HPDE6-E6E7 (cell line): ENCODE results near the gene CNNM2.
"Not testable (repeated sequence)": the region's sequence is repeated elsewhere in the genome, so short reads cannot be mapped to it uniquely, and the experiment has no call there.

ENCODE experiments used
- DNase-seq: peaks from one replicate; pipeline ENCODE4 v3.0.0; 2011; ENCODE audit warnings: missing footprints; ENCODE audit errors: extremely low spot score

The CNNM2 gene

DNA sequence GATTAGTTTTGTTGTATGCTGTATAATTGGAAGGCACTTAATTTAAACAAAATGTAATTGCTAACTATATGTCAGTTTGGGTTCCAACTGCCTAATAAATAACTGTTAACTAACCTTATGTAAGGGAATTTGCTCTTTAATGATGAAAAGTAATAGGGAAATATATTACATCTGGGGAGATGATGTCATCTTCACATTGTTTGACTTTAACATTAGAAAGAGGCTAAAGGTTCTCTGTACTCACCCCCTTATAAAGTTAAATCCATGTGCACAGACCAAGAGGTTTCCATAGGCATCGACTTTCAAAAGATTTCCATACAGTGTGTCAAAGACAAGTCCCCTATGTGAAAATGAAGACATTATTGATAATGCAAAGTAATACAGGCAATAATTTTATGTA lies 187.4 kb downstream of the CNNM2 start:
- no peak for DNase-seq

DNA sequence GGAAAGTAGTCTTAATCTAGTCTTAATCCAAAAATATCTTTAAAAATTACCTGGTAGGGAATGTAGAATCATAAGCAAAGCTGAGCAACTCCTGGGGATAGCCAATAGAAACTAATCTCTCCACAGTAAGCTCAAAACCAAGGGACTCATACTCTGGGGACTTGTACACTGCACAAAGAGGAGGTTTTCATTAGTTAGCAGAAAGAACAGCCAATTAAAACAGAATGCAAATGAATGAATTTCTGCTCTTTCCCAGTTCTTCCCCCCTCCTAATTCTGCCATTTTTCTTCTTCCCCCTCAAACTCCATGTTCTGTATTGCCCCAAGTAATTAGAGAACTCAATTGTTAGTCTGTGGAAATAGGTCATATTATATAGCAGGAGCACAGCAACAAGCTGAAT lies 188.4 kb downstream of the CNNM2 start:
- DNase-seq: no peak

DNA sequence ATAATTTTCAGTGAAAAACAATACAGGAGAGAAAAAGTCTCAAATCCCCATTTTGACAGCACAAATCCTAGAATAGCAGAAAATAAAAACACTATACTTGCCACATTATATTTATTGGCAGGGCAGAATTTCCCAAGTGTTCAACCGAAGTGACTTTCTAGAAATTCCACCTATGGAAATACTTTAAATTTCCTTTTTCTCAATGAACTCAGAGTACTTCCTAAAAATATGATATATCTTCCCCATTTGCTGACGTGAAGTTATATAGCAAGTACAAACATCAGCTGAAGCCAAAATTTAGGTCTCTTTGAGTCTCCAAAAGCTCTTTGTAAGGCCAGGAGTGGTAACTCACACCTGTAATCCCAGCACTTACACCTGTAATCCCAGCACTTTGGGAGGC lies 191.7 kb downstream of the CNNM2 start:
- no peak for DNase-seq

DNA sequence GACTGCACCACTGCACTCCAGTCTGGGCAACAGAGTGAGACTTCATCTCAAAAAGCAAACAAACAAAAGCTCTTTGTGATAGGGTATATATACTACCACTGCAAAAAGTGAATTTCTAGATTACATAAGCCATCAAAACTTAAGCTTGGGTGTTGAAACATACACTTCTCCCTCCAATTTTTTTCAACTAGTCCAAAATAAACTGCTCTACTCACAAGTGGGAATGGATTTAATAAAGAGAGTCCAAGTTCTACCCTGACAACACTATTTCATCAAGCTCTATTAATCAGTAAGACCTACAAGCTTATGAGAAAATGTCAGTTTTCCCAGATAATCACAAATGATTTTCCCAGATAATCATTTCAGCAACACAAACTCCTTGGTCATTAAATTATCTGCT lies 192.3 kb downstream of the CNNM2 start:
- DNase-seq: no peak

DNA sequence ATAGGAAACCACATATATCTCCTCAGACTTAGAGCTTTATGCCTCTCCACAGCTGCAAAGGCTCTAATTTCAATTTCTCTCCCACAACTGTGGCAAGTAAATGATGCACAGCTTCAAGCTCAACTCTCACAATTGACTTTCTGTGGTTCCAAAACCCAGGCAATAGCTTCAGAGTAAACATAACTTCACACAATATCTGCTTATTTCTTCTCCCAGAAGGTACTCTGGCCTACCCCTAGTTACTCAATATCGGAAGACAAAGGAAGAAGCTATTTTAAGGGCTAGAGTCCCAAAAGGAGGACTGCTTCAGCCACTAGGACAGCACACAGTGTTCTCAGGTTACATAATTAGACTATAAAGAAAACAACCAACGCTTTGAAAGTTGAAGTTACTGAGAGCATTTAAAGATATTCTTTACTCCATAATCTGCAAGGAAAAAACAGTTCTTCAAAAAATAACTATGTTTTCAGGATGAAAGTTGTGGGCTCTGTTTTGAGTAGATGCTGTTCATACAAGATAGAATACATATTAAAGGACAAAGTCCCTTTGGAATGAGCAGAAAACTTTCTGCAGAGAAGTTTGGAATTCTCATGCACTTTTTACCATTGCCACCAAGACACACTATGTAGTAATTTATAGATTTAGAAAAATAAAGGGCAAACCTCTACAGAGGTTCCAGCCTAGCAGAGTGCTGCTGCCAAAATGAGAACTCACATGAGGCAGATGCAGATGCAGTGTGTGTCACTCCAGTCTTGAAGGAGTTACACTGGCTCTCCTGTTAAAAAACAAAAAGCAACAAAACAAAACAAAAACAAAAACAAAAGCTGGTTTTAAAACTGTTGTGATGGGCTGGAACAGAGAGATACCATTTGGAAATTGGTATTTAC lies 193.2 kb downstream of the CNNM2 start:
- no peak for DNase-seq

DNA sequence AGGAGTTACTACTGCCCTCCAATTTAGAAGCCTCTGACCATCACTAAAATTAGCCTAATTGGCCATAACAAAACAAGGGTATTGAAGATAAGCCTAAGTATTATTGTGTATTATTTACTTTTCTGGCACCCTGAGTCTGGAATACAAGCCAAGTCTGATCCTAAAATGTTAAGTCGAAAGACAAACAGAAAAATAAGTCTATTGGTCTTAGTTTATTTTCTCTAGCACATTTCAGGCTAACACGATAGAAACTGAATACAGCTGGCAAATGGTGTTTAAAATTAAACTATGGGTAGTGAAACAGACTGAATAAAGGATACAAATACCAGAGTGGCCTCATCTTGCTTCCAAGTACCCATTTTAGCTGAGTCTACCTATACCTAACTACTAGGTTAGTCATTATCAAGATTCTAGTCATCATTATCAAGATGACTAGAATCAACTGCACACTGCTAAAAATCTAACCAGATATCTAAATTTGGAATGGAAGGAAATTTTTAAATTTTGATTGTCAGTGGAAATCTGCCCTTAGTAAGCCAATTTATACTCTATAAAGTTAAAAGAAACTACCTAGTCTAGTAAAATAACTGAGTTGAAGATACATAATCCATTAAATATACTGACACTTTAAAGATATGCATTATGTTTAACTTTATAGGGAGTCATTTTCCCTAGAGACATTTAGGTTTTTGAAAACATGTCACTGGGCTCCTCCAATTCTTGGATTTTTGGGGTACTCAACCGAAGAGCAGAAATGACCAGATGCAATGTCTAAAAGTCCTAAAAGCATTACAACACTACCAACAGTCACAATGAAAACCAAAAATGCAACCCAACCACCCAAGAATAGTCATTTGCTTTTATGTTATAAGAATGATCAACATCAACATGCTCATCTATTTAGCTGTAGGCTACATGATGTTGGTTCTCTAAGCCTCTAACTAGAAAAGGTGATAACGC lies 194.1 kb downstream of the CNNM2 start:
- no peak for DNase-seq

DNA sequence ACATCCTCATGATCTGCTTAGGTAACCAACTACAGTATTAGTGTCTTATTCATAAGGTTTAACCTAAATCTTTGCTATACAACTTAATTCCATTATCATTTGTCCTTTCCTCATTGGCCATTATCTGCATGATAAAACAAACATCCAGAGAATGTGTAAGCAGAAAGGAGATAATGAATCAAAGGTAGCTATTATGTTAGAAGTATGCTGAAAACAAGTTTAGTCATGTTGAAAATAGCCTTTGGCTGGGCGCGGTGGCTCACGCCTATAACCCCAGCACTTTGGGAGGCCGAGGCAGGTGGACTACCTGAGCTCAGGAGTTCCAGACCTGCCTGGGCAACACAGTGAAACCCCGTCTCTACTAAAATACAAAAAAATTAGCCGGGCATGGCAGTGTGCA lies 196.8 kb downstream of the CNNM2 start:
- peak; percentile 58 for DNase-seq

DNA sequence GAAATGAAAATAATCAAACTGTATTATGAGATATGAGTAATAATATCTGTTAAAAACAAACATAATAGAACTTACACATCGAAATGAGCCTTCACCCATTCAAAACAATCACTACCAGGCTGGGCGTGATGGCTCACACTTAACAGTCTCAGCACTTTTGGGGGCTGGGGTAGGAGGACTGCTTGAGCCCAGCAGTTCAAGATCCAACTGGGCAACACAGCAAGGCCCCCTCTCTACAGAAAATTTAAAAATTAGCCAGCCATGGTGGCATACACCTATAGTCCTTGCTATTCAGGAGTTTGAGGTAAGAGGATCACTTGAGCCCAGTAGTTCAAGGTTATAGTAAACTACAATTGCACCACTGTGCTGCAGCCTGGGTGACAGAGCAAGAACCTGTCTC lies 199.2 kb downstream of the CNNM2 start:
- no peak for DNase-seq

DNA sequence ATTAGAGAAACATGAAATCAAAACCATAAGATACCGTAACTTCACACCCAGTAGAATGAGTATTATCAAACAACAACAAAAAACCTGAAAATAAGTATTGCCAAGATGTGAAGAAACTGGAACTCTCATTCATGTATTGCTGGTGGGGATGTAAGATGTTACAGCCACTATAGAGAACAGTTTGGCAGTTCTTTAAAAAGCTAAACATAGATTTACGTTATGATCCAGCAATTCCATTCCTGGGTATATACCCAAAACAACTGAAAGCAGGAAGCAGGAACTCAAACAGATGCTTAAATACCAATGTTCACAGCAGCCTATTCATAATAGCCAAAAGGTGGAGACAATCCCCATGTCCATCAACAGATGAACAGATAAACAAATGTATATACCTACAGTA lies 202.5 kb downstream of the CNNM2 start:
- DNase-seq: no peak

DNA sequence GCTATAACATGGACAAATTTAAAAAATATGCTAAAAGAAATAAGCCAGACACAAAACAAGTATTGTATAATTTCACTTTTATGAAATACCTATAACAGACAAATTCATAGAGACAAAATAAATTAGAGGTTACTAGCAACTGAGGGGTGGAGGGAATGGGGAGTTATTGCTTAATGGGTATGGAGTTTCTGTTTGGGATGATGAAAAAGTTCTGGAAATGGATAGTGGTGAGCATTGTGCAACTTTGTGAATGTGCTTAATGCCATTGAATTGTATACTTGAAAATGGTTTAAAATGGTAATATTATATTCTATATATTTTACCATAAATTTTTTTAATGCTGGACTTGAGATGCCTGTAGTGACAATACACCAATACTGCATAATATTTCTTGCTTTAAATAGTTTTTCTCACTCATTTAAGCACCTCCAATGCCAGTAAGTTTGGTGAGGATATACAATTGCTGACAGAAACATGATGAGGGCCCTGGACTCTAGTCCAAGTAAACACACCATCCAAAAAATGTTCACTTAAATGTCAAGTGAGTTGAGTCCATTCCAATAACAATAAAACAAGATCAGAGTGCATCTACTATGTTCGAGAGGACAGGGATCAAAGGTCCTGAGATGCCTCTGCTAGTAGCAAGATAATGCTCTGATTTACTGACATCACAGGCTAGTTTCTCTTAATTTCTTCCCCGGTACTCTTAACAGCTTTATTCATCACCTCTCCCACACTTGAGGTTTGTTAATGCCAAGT lies 203.1 kb downstream of the CNNM2 start:
- DNase-seq: no peak

DNA sequence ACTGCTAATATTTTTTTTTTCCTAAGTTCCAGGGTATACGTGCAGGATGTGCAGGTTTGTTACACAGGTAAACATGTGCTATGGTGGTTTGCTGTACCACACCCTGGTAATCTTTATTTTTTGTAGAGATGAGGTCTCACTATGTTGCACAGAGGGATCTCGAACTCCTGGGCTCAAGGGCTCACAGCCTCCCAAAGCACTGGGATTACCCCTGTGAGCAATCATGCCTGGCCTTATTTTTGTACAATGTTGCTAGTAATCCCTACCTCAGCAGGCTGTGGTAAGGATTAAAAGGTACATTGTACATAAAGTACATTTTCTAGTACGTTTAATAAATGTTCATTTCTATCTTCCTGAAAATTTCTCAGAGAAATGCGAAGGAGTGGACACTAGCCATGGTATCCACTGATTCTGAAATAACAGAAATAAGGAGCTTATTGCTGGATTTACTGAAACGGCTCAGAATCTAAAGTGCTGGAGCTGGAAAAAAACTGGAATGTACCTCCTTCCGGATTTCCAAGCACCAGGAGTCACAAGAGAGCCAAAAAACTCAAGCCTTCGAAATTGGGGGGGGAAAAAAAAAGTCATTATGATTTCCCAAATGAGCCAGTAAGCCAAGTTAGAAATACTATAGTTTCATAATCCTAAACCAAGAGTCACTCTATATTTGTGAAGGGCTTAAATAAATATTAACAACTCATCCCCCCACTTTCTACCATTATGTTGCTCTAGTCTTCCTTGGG lies 205.4 kb downstream of the CNNM2 start:
- no peak for DNase-seq

DNA sequence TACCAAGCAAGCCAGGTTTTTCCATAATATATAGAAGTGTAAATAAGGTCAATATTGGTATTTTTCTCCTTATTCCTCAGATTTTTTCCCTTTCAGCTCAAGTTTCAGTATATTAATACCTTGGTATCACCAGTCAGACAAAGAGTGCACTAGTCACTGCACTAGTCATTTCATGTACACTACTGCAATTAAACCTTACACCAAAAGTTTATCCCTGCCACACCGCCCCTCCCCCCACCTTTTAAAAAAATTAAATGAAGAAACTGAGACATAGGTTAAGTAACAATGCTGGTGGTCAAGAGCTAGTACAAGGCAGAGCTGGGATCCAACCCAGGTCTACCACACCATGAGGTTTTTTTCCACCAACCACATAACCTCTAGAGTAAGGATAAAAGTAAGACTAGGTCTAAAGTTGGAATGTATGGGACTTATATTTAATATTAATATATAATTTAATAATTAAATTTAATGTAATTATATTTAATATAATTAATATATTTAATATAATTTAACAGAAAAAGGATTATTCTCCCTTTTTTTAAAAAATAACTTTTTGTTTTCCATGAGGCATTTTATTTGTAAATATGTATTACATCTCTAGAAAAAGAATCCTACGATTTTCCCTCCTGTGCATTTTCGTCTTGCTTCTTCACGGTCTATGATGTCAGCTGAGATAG lies 206.5 kb downstream of the CNNM2 start:
- no peak for DNase-seq

DNA sequence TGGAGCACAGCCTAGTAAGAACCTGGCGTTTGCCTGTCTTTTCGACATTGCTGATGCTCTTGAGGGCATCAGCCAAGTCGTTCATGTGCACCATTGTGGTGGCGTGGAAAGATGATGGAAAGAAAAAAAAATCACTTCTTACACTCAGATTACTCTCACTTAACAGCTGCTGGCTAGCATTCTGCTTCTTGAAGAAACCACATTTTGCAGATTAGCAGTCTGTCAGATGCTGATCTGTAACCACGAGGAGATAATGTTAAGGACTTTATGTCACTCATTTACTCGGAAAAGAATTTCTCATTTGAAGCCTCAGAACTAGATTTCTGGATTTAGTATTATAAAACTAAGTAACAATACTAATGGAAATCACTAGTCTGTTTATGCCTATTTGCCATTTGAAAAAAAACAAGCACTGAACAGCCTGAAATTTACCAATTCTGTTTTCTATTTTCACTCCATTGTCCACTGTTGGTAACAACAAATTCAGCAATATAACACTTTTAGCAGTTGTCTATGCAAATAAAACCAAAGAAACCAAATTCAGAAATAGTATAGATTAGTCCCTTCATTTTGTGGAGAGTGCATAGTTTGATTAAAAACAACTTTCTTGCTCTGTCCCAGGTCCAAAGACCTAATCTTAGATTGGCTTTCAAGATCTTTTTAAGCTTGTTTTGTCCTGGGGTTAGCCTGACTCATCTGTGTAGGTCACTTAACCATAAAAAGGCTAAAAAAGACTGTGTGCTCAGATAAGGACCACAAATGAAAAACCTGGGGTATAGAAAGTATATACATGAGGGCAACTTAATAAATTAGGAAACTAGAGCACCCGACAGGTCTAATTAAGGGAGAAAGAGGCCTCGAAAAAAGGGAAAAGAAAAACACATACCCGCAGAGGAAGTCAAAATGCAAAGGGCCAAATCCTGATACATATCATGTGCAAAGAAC lies 207.5 kb downstream of the CNNM2 start:
- no peak for DNase-seq

DNA sequence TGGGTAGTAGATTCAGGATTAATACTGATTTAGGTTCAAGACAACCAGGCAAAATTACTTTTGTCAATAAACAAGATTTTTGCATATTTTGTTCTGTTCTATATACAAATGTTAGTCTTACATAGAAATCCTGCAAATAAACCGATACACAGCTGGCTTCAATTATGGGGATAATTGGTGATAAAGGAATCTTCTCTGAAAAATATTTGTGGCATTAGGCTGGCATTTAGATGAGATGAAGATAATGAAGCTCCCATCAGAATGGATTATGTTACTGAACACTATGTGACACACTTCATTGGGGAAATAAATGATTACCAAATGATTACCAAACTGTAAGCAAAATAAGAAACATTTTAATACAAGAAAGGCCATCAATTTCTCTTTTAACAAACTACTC lies 209.1 kb downstream of the CNNM2 start:
- DNase-seq: no peak

DNA sequence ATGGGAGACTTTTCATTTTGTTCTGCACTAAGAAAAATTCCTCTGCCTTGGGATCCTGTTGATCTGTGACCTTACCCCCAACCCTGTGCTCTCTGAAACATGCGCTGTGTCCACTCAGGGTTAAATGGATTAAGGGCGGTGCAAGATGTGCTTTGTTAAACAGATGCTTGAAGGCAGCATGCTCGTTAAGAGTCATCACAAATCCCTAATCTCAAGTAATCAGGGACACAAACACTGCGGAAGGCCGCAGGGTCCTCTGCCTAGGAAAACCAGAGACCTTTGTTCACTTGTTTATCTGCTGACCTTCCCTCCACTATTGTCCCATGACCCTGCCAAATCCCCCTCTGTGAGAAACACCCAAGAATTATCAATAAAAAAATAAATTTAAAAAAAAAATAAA lies 212.1 kb downstream of the CNNM2 start:
- DNase-seq: not testable (repeated sequence)

DNA sequence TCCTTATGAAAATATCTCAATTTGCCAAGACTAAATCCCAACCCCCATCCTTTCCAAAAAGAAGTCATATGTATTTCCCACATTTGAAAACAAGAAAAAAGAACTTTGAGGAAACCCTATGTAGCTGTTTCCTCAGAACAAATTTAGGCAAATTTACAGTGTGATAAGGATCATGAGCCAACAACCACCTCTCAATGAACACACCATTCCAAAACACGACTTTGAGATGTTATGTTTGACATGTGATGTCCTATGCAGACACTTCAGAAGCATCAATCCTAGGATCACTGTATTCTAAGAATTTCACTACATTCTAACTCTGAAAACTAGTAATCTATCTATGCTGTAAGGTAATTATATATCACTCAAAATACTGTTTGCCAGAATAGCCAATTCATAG lies 212.8 kb downstream of the CNNM2 start:
- DNase-seq: no peak

DNA sequence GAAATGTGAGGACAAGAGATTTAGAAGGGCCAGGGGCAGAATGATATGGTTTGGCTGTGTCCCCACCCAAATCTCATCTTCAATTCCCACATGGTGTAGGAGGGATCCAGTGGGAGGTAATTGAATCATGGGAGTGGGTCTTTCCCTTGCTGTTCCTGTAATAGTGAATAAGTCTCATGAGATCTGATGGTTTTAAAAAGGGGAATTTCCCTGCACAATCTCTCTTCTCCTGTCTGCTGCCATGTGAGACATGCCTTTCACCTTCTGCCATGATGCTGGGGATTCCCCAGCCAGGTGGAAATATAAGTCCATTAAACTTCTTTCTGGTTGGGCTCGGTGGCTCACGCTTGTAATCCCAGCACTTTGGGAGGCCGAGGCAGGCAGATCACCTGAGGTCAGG lies 217.1 kb downstream of the CNNM2 start:
- DNase-seq: not testable (repeated sequence)

DNA sequence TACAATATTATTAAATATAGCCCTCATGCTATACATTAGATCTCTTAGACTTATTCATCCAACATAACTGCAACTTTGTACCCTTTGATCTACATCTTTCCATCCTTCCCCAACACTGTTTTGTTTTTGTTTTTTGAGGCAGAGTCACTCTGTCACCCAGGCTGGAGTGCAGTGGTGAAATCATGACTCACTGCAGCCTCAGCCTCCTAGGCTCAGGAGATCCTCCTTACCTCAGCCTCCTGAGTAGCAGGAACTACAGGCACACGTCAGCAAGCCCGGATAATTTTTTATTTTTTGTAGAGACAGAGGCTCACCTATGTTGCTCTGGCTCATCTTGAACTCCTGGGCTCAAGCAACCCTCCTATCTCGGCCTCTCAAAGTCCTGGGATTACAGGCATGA lies 221.7 kb downstream of the CNNM2 start:
- DNase-seq: no peak
